IPS-15b (cell line): ENCODE measurements around the gene SQSTM1.
"Not testable (repeated sequence)": the region's sequence is repeated elsewhere in the genome, so short reads cannot be mapped to it uniquely, and the experiment has no call there.

Experiments used
- H3K27me3 ChIP-seq: one replicate; pipeline ENCODE4 v1.6.1; 2013; ENCODE audit warnings: low read length; ENCODE audit not compliant: control insufficient read depth, insufficient read depth
- H3K36me3 ChIP-seq: one replicate; pipeline ENCODE4 v1.6.1; 2013; ENCODE audit warnings: low read length; ENCODE audit not compliant: control insufficient read depth, insufficient read depth
- H3K4me1 ChIP-seq: one replicate; pipeline ENCODE4 v1.6.1; 2013; ENCODE audit warnings: mild to moderate bottlenecking, low read length; ENCODE audit not compliant: control insufficient read depth, insufficient read depth
- H3K4me3 ChIP-seq: one replicate; pipeline ENCODE4 v1.5.1; 2013; ENCODE audit warnings: low read depth, low read length
- H3K9ac ChIP-seq: one replicate; pipeline ENCODE4 v1.6.1; 2013; ENCODE audit warnings: low read depth, mild to moderate bottlenecking, low read length
- H3K9me3 ChIP-seq: one replicate; pipeline ENCODE4 v1.6.1; 2013; ENCODE audit warnings: mild to moderate bottlenecking, low read length; ENCODE audit not compliant: control insufficient read depth, insufficient read depth

The SQSTM1 gene

GRCh38 chr5:179783128-179783527 is 37.6 kb upstream of the SQSTM1 start:
- Histone ChIP-seq H3K4me1 (no peaks in the 10 kb centered on the region), H3K9ac (no peak overlapping the region), H3K4me3 (no peak overlapping the region), H3K9me3 (no peaks in the 10 kb centered on the region), H3K36me3 (peaks cover 9% of the 10 kb centered on the region), H3K27me3 (no peaks in the 10 kb centered on the region)

- H3K4me3 ChIP-seq, result no peak overlapping the region
- H3K4me1 ChIP-seq, result no peaks in the 10 kb centered on the region
- no peak overlapping the region for H3K9ac ChIP-seq
Measured at GRCh38 chr5:179786861-179787260, 33.8 kb upstream of the SQSTM1 start.

GRCh38 chr5:179788193-179788854 is 32.4 kb upstream of the SQSTM1 start:
- Histone ChIP-seq H3K9me3 (no peaks in the 10 kb centered on the region), H3K27me3 (no peaks in the 10 kb centered on the region)

More at GRCh38 chr5:179786861-179787260, 33.8 kb upstream of the SQSTM1 start:
- no peaks in the 10 kb centered on the region for H3K9me3 ChIP-seq
- no peaks in the 10 kb centered on the region for H3K36me3 ChIP-seq
- H3K27me3 ChIP-seq, result no peaks in the 10 kb centered on the region

GRCh38 chr5:179789278-179789677 is 31.4 kb upstream of the SQSTM1 start:
- H3K9me3 ChIP-seq, H3K27me3 ChIP-seq, H3K36me3 ChIP-seq, H3K4me1 ChIP-seq, H3K9ac ChIP-seq, H3K4me3 ChIP-seq: not testable (repeated sequence)

More at GRCh38 chr5:179788193-179788854, 32.4 kb upstream of the SQSTM1 start:
- no peaks in the 10 kb centered on the region for H3K4me1 ChIP-seq
- H3K9ac ChIP-seq, result no peak overlapping the region
- no peak overlapping the region for H3K4me3 ChIP-seq
- H3K36me3 ChIP-seq, result no peaks in the 10 kb centered on the region

GRCh38 chr5:179791881-179792611 is 28.7 kb upstream of the SQSTM1 start:
- no peak overlapping the region for H3K9ac ChIP-seq

GRCh38 chr5:179792612-179793467 is 27.9 kb upstream of the SQSTM1 start:
- H3K36me3 ChIP-seq, result no peaks in the 10 kb centered on the region
- peaks cover 2% of the 10 kb centered on the region for H3K4me1 ChIP-seq
- no peak overlapping the region for H3K4me3 ChIP-seq
- H3K27me3 ChIP-seq, result no peaks in the 10 kb centered on the region
- H3K9me3 ChIP-seq, result no peaks in the 10 kb centered on the region
- no peak overlapping the region for H3K9ac ChIP-seq

More at GRCh38 chr5:179791881-179792611, 28.7 kb upstream of the SQSTM1 start:
- no peaks in the 10 kb centered on the region for H3K9me3 ChIP-seq
- H3K36me3 ChIP-seq, result no peaks in the 10 kb centered on the region
- no peak overlapping the region for H3K4me3 ChIP-seq
- H3K27me3 ChIP-seq, result no peaks in the 10 kb centered on the region
- peaks cover 2% of the 10 kb centered on the region for H3K4me1 ChIP-seq

- Histone ChIP-seq H3K4me3 (peak within 1 kb of the TSS; percentile 63), H3K9ac (peak within 1 kb of the TSS; percentile 26), H3K36me3 (peaks cover 4% of the 10 kb centered on the region)
Measured at GRCh38 chr5:179793468-179794139, 27.1 kb upstream of the SQSTM1 start, which contains the start of gene LTC4S. TSS of gene LTC4S (plus strand) at chr5:179793986. CDS start at chr5:179794081, 95 bp downstream.

GRCh38 chr5:179794171-179794570 is 26.5 kb upstream of the SQSTM1 start:
- peak overlapping the region; percentile 26 for H3K9ac ChIP-seq
- H3K4me3 ChIP-seq, result no peak overlapping the region
- no peaks in the 10 kb centered on the region for H3K27me3 ChIP-seq
- H3K36me3 ChIP-seq, result peaks cover 10% of the 10 kb centered on the region
- no peaks in the 10 kb centered on the region for H3K9me3 ChIP-seq
- peaks cover 2% of the 10 kb centered on the region for H3K4me1 ChIP-seq

More at GRCh38 chr5:179793468-179794139, 27.1 kb upstream of the SQSTM1 start, which contains the start of gene LTC4S:
- H3K4me1 ChIP-seq, result peaks cover 2% of the 10 kb centered on the region
- H3K9me3 ChIP-seq, result no peaks in the 10 kb centered on the region
- H3K27me3 ChIP-seq, result no peaks in the 10 kb centered on the region

- Histone ChIP-seq H3K27me3 (no peaks in the 10 kb centered on the region), H3K4me3 (no peak overlapping the region), H3K9ac (peak overlapping the region; percentile 26), H3K4me1 (peaks cover 2% of the 10 kb centered on the region), H3K9me3 (no peaks in the 10 kb centered on the region), H3K36me3 (peaks cover 14% of the 10 kb centered on the region)
Measured at GRCh38 chr5:179794575-179794974, 26.1 kb upstream of the SQSTM1 start.

GRCh38 chr5:179795049-179795862 is 25.4 kb upstream of the SQSTM1 start:
- Histone ChIP-seq H3K4me1 (peaks cover 2% of the 10 kb centered on the region), H3K9ac (peak overlapping the region; percentile 65), H3K27me3 (no peaks in the 10 kb centered on the region), H3K4me3 (peak overlapping the region; percentile 63), H3K36me3 (peaks cover 19% of the 10 kb centered on the region), H3K9me3 (no peaks in the 10 kb centered on the region)
